ENCODE results near the gene XPO4.

- TF ChIP-seq CTCF (IDR thresholded peaks at IDR 0.05; ENCODE audit: low read depth, low read length, poor library complexity, severe bottlenecking) (no peak), EZH2phosphoT487 (IDR thresholded peaks at IDR 0.05; ENCODE audit: borderline replicate concordance, low read length) (no peak)
Measured at GRCh38 chr13:20826301-20826700, 76.2 kb downstream of the XPO4 start.

All from DOHH2 (cell line).